NCI-H1417 (cell line): ENCODE results near the gene PTGER1.

Source experiments
- DNase-seq, 3 experiments: peaks; one replicate each; lab custom pipeline; 2025; lab: John Stamatoyannopoulos, UW

The PTGER1 gene

DNA sequence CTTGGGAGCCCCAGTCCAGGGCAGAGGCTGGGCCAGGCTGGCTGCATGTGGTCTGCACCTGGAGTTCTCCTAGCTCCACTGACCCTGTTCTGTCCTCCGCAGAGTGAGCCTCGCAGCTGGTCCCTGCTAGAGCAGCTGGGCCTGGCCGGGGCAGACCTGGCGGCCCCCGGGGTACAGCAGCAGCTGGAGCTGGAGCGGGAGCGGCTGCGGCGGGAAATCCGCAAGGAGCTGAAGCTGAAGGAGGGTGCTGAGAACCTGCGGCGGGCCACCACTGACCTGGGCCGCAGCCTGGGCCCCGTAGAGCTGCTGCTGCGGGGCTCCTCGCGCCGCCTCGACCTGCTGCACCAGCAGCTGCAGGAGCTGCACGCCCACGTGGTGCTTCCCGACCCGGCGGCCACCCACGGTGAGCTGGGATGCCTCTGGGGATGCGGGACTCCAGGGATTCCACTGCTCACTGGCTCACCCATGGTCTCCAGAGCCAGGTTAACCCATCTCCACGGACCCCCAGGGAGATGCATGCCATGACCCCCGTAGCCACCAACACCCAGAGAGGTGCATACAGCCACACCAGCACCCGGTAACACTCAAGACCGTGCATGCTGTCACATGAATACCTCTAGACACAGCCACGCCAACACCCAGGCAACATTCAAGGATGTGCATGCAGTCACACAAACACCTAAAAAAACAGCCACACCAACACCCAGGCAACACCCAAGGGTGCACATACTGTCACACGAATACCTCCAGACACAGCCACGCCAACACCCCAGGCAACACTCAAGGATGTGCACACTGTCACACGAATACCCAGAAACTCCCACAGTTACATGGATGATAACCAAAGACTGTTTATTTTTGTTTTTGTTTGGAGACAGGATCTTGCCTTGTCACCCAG, 33.9 kb downstream of the PTGER1 start:
- no peak for DNase-seq

DNA sequence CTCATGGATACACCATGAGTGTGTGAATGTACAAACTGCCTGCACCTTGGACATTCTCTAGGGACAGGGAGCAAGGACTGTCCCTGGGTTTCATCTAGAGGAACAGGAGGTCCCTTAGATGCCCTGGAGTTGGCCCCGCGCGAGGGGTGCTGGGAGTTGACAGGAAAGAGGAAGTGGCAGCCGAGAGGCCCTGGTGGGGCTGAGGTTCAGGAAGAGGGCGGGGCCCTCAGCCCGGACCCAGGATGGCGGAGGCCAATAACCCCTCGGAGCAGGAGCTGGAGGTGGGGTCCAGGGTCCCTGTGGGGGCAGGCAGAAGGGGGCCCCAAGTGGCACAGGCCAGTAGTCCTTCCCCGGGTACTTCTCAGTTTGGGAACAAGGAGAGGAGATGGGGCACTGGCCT, 35.1 kb downstream of the PTGER1 start:
- no peak for DNase-seq

DNA sequence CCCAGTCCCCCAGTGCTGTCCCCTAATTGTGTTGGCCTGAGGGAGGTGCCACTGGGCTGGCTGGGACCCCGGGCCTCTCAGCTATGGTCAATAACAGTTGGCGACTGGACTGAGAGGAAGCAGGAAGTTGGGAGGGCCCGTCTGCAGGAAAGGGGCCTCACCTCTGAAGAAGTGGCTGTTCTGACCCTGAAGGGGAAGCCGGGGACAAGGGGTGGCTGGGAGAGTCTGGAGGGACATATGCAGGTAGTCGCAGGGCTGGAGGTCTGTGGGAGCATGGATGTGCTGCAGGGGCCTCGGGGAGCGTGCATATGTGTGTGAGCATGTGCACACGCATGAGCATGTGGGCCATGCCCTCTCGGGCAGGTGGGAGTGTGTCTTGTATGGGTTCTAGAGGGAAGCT, 36.1 kb downstream of the PTGER1 start:
- no peak for DNase-seq

DNA sequence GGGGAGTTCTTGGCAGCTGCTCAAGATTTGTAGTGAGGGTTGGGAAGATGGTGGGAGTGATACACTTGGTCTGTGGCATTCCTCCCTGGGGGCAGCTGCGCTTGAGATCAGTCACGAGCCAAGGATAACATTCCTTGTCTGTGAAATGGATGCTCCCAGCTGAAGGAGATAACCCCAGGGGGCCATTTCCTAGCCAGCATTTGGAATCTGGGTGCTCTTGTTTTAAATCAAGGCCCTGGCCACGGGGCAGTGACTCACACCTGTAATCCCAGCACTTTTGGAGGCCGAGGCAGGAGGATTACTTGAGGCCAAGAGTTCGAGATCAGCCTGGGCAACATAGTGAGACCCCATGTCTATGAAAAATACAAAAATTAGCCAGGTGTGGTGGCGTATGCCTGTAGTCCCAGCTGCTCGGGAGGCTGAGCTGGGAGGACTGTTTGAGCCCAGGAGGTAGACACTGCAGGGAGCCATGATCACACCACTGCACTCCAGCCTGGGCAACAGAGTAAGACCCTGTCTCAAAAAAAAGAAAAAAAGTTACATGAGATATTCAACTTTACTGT, 37.5 kb downstream of the PTGER1 start:
- no peak for DNase-seq

DNA sequence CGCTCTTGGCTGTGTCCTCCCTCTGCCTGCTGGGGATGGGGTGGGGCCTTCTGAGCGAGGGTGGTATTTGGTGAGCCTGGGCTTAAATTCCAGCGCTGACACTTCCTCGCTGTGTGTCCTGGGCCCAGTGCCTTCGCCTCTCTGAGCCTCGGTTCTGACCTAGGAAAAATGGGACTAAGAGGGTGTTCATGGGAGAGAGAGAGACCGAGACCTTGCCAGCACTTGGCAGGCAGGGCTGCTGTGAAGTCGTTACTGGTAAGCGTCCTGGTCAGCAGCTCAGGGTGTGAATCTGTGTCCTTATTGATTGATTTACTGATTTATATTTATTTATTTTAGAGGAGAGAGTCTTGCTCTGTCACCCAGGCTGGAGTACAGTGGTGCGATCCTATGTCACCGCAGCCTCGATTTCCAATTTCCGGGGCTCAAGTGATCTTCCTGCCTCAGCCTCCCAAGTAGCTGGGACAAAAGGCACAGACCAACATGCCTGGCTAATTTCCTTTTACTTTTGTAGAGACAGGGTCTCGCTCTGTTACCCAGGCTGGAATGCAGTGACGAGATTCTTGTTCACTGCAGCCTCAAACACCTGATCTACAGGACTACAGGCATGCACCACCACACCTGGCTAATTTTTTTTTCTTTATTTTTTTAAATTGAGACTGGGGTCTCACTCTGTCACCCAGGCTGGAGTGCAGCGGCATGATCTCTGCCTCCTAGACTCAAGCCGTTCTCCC, 39.7 kb downstream of the PTGER1 start:
- no peak for DNase-seq

DNA sequence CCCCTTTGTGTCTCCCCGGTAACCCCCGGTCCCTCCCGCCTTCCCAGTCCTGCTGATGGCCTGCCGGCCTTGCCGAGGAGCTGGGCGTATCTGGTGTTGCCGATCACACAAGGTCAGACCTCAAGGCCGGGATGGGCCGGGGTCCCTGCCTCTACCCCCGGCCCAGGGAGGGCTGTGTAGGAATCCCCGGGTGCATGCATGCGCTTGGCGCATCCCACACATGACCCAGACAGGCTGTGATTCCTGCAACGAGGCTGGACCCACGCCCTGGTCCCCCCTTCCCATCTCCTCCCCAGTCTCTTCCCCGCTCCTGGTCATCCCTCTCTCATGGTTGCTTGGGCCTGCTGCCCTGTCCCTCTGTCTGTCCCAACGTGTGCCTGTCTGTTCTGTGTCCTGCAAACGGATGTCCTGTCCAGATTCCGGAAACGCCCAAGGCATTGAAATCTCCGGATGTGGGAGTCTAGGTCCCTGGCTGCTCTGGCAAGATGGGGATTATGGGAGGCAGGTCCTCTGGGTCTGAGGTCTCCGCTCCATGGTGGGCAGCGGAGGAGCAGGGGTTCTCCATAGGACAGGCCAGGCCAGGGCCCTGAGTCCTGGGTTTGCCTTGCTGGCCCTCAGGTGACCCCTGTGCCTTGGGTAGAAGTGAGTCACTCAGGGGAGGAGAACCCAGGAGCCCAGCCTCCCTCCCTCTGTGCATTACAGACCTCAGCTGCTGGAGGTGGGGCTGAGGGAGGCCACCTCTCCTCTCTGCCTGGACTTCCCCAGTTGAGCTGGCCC, 40.4 kb downstream of the PTGER1 start:
- DNase-seq, result no peak

DNA sequence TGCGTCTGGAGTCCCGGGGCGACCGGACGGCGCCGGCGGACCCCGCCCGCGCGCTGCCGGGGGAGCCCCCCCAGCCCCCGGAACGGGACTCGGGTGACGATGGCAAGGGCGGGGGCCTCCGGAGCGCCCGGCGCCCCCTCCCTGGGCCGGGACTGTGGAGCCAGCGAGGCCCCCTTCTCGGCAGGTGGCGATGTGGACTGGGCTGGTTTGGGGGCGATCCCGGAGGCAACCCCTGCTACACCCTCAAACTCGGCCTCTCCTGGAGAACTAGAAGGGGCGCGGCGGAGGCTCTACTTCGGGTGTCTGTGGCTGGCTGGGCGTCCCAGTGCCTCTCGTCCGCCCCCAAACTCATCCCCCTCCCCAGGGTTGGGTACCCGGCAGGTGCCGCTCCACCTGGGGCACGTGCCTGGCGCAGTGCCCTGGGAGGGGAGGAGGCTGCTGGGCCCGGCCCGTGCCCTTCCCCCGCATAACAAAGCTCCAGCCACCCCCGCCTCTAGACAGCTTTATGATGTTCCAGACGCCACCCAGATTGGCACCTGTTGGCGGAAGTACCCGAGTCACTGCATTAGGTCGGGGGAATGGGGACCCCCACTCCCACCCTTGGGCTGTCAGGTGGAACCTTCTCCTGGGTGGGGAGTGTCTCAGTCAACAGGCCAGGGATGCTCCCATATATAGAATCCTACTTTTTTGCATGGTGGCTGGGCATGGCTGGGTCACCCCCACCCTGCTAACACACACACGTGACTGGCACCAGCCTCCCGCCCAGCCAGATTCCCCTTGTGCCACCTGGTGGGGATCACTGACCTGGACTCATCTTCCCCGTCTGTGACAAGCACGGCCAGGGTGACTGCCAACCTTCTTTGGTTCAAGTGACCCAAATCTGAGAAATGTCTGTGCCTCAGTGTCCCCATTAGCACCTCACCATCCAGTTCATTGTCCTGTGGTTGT, 41.3 kb downstream of the PTGER1 start:
- DNase-seq, result peak; percentile 33 to 88 (median 84)

DNA sequence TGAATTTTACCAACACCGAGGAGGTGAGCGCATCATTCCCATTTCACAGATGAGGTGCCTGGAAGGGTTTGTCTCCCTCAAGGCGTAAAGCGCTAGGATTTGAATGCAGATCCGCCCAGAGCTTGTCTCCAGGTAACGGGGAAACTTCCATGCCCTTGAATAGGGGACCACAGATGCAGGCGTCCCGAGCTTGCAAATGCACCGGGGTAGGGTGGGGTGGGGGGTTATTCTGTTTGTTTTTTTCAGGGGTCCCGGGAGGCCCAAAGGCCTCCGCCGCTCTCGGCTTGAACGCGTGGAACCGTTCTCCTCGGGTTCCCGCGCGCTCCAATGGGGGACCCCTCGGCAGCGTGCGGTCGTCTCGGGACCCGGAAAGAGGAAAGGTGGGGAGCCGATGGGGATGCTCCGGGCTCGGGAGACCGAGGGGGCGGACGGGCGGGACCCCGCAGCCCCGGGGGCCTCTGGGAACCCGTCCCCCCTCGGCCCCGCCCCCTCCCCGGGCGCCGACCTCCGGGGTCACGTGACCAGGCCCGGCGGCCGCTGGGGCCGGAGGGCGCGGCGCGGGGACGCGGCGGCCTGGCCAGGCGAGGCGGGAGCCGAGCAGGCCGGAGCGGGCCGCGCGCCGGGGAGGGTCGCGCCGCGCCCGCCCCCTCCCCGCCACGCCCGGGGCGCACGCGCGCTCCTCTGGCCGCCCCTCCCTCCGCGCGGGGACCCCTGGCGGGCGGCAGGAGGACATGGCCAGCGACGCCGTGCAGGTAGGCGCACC, 42.2 kb downstream of the PTGER1 start, which contains the start of gene PKN1:
TSS of gene PKN1 (plus strand) at position 516 of the 763 bp plus-strand sequence. CDS start at position 732, 216 bp downstream.
- DNase-seq, result peak; percentile 28 to 84 (median 83)

DNA sequence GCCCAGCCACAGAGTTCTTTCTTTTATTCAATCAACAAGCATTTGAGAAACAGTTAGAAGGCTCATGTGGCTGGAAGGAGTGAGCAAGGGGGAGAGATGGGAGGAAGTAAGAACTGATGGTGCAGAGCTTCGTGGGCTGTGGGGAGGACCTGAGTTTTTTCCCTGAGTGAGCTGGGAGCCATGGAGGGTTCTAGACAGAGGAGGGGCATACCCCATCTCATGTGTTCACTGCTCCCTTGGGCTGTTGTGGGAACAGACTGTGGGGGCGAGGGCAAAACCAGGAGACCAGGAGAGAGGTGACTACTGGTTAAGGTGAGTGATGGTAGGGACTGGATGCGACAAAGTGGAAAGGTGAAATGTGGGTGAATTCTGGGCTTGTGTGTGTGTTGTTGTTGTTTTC, 44.4 kb downstream of the PTGER1 start:
- DNase-seq, result no peak

DNA sequence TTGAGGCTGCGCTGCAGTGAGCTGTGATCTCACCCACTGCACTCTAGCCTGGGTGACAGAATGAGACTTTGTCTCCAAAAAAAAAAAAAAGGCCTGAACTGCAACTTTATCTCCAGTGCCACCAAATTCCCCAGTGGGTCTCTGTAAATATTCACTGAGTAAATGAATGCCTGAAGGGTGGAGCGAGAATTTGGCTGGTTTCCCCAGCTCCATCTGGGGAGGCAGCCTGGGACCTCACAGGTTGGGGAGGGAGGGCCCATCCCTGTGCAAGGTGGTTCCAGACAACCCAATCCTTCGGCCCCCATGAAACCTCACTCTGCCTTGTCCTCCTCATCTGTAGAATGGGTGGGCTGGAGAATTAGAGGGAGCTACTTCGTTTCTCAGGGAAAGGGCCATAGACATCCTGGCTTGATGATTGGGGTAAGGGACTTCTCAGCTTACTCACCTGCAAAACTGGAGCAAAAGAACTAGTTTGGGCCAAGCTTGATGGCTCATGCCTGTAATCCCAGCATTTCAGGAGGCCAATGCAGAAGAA, 46.2 kb downstream of the PTGER1 start:
- no peak for DNase-seq

DNA sequence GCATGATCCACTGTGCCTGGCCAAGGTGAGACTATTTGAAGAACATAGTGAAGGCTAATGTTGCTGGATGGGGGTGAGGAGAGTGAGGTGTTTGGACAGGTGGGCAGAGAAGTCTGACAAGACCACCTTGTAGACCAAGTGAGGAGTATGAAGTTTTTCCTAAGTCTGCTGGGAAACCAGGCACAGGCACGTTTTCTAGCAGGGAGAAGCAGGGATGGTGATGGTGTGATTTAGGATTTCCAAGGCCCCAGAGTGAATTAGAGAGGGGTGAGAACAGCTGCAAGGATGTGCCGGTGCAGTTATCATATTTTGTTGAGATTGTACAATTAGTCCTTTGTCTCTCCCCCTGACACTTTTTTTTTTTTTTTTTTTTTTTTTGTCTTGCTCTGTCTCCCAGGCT, 47.7 kb downstream of the PTGER1 start:
- no peak for DNase-seq

DNA sequence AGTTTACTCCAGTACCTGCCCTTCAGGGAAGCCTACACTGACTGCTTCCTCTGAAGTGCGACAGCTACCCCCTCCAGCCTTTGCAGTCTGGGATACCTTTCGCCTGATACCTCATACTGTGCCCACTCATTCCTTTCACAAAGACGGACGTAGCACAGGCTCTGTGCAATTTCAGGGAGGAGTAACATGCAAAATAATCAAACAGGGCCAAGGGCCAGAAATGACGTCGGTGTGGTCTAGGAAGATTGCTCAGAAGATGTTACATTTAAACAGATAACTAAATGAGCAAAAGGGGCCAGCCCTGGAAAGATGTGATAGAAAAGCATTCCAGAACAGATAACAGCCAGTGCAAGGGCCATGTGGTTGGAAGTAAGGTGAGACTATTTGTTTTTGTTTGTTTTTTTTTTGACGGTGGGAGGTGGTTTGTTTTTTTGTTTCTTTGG, 49.4 kb downstream of the PTGER1 start:
- no peak for DNase-seq
